H9 (cell line): ENCODE data around the gene FBXO30. TPM values are rescaled to one million over a fixed set of nuclear protein-coding genes. Genes with fewer than 3 reads are reported as not detected.

Source experiments
- DNase-seq: peaks from one replicate; pipeline ENCODE4 v3.0.0-alpha.2; 2017
- H2AFZ ChIP-seq: one replicate; pipeline ENCODE4 v1.6.1; 2013; ENCODE audit warnings: mild to moderate bottlenecking, low read length, control low read depth, moderate library complexity
- H2AK5ac ChIP-seq: 2 replicates; pipeline ENCODE4 v1.6.1; 2013; ENCODE audit warnings: low read length, control low read depth, mixed read lengths; ENCODE audit not compliant: insufficient read length
- H2BK120ac ChIP-seq: one replicate; pipeline ENCODE4 v1.6.1; 2013; ENCODE audit warnings: low read depth, mild to moderate bottlenecking, low read length, control low read depth, inconsistent platforms; ENCODE audit not compliant: poor library complexity, severe bottlenecking
- H2BK12ac ChIP-seq: 2 replicates; pipeline ENCODE4 v1.6.1; 2013; ENCODE audit warnings: low read length, control low read depth, mixed read lengths, low read depth; ENCODE audit not compliant: insufficient read length
- H2BK15ac ChIP-seq: 2 replicates; pipeline ENCODE4 v1.6.1; 2013; ENCODE audit warnings: low read depth, low read length, control low read depth
- H2BK20ac ChIP-seq: one replicate; pipeline ENCODE4 v1.6.1; 2013; ENCODE audit warnings: low read depth, mild to moderate bottlenecking, low read length, control low read depth, inconsistent platforms; ENCODE audit not compliant: poor library complexity, severe bottlenecking
- H2BK5ac ChIP-seq: 2 replicates; pipeline ENCODE4 v1.6.1; 2013; ENCODE audit warnings: low read length, control low read depth, mixed read lengths; ENCODE audit not compliant: insufficient read length
- H3K14ac ChIP-seq: 2 replicates; pipeline ENCODE4 v1.6.1; 2013; ENCODE audit warnings: low read length, control low read depth; ENCODE audit not compliant: insufficient read depth
- H3K18ac ChIP-seq: 2 replicates; pipeline ENCODE4 v1.6.1; 2013; ENCODE audit warnings: low read depth, mild to moderate bottlenecking, mixed read lengths, low read length, control low read depth; ENCODE audit not compliant: insufficient read length
- H3K23ac ChIP-seq: 2 replicates; pipeline ENCODE4 v1.6.1; 2013; ENCODE audit warnings: low read length, control low read depth, mixed read lengths, low read depth; ENCODE audit not compliant: insufficient read length
- H3K23me2 ChIP-seq: 2 replicates; pipeline ENCODE4 v1.6.1; 2013; ENCODE audit warnings: low read depth, mild to moderate bottlenecking, mixed read lengths, low read length, control low read depth; ENCODE audit not compliant: insufficient read length, poor library complexity, severe bottlenecking
- H3K27ac ChIP-seq: 2 replicates; pipeline ENCODE4 v1.5.1; 2013; ENCODE audit warnings: low read length, control low read depth, mixed read lengths, low read depth; ENCODE audit not compliant: insufficient read length
- H3K27me3 ChIP-seq: 2 replicates; pipeline ENCODE4 v1.6.1; 2013; ENCODE audit warnings: low read length, control low read depth, inconsistent platforms; ENCODE audit not compliant: insufficient read depth
- H3K4ac ChIP-seq: 2 replicates; pipeline ENCODE4 v1.6.1; 2013; ENCODE audit warnings: low read depth, mild to moderate bottlenecking, control low read depth, inconsistent platforms, low read length, moderate library complexity
- H3K4me1 ChIP-seq: 2 replicates; pipeline ENCODE4 v1.6.1; 2013; ENCODE audit warnings: low read length, control low read depth, inconsistent platforms; ENCODE audit not compliant: insufficient read depth
- H3K4me2 ChIP-seq: 2 replicates; pipeline ENCODE4 v1.6.1; 2013; ENCODE audit warnings: low read length, control low read depth, mixed read lengths; ENCODE audit not compliant: insufficient read length, insufficient read depth
- H3K56ac ChIP-seq: 2 replicates; pipeline ENCODE4 v1.6.1; 2013; ENCODE audit warnings: low read depth, mild to moderate bottlenecking, mixed read lengths, low read length, control low read depth; ENCODE audit not compliant: insufficient read length
- H3K79me1 ChIP-seq: 2 replicates; pipeline ENCODE4 v1.6.1; 2013; ENCODE audit warnings: low read depth, mild to moderate bottlenecking, moderate library complexity, low read length, control low read depth, inconsistent platforms; ENCODE audit not compliant: insufficient read depth, poor library complexity, severe bottlenecking
- H3K79me2 ChIP-seq: 2 replicates; pipeline ENCODE4 v1.6.1; 2013; ENCODE audit warnings: low read length, control low read depth, inconsistent platforms; ENCODE audit not compliant: insufficient read depth
- H3K9ac ChIP-seq: 2 replicates; pipeline ENCODE4 v1.6.1; 2013; ENCODE audit warnings: low read length, control low read depth, mixed read lengths; ENCODE audit not compliant: insufficient read length; ENCODE audit errors: extremely low read depth
- H3K9me3 ChIP-seq: one replicate; pipeline ENCODE4 v1.6.1; 2013; ENCODE audit warnings: low read depth, low read length, inconsistent platforms; ENCODE audit not compliant: control insufficient read depth
- H3T11ph ChIP-seq: one replicate; pipeline ENCODE4 v1.6.1; 2013; ENCODE audit warnings: mild to moderate bottlenecking, low read length, control low read depth, inconsistent platforms
- H4K20me1 ChIP-seq: one replicate; pipeline ENCODE4 v1.6.1; 2013; ENCODE audit not compliant: control insufficient read depth, insufficient read length, insufficient read depth
- H4K5ac ChIP-seq: 2 replicates; pipeline ENCODE4 v1.6.1; 2013; ENCODE audit warnings: low read depth, mild to moderate bottlenecking, mixed read lengths, low read length, control low read depth; ENCODE audit not compliant: insufficient read length
- H4K8ac ChIP-seq: replicated peaks from 2 replicates; pipeline ENCODE4 v1.6.1; 2013; ENCODE audit warnings: low read length, control low read depth, mixed read lengths, low read depth; ENCODE audit not compliant: insufficient read length
- H4K91ac ChIP-seq: 2 replicates; pipeline ENCODE4 v1.6.1; 2013; ENCODE audit warnings: low read depth, mild to moderate bottlenecking, moderate library complexity, mixed read lengths, low read length, control low read depth; ENCODE audit not compliant: insufficient read length
- H3K27ac Mint-ChIP-seq, 3 experiments: 2 replicates in 2 of 3; 3 replicates in 1 of 3; pipeline ENCODE4 v1.8.0; 2020 to 2021; ENCODE audit warnings: mixed read lengths in 3 of 3, mild to moderate bottlenecking in 1 of 3, moderate library complexity in 1 of 3
- H3K27me3 Mint-ChIP-seq: 2 replicates; pipeline ENCODE4 v1.8.0; 2021; ENCODE audit warnings: low read depth, mild to moderate bottlenecking, moderate library complexity, mixed read lengths
- H3K36me3 Mint-ChIP-seq, 3 experiments: 2 replicates in 2 of 3; 3 replicates in 1 of 3; pipeline ENCODE4 v1.8.0; 2020 to 2021; ENCODE audit warnings: low read depth in 3 of 3, mixed read lengths in 3 of 3; ENCODE audit not compliant: insufficient read depth in 1 of 3
- H3K4me1 Mint-ChIP-seq, 2 experiments: 2 replicates each; pipeline ENCODE4 v1.8.0; 2020; ENCODE audit warnings: mixed read lengths in 2 of 2
- H3K4me3 Mint-ChIP-seq, 2 experiments: 2 replicates in 1 of 2; 3 replicates in 1 of 2; pipeline ENCODE4 v1.8.0; 2020 to 2021; ENCODE audit warnings: mild to moderate bottlenecking in 2 of 2, mixed read lengths in 2 of 2, moderate library complexity in 1 of 2
- H3K9me3 Mint-ChIP-seq, 2 experiments: 2 replicates in 1 of 2; 3 replicates in 1 of 2; pipeline ENCODE4 v1.8.0; 2020; ENCODE audit warnings: mild to moderate bottlenecking in 2 of 2, mixed read lengths in 2 of 2, moderate library complexity in 1 of 2
- WGBS: extraction: QIAGEN DNeasy Blood & Tissue Kit; methylation state at CpG from one replicate; pipeline ENCODE4 v1.1.7; 2013; ENCODE audit warnings: missing lambda C conversion rate, low lambda C conversion rate, mixed read lengths; ENCODE audit not compliant: insufficient read length; ENCODE audit errors: extremely low coverage; 5-methylcytosine and 5-hydroxymethylcytosine counted together
- total RNA-seq: library from RNA; stranded (reverse); gene quantifications from 2 replicates; pipeline ENCODE4 v1.2.1, GENCODE V29; 2021
- TF ChIP-seq, protein P1 (sequence below): fragments of 200-600 bp; sonication (generic); conservative IDR thresholded peaks from 3 replicates; pipeline ENCODE4 v1.8.0; 2021; ENCODE audit warnings: antibody characterized with exemption, mild to moderate bottlenecking

The FBXO30 gene
- total RNA-seq, 1 experiment from 2014 or later: 16.9 TPM

GRCh38 chr6:145824344-145824743 lies 9.7 kb upstream of the FBXO30 start:
- H4K8ac ChIP-seq: no peak overlapping the region
- no peak overlapping the region for H2BK12ac ChIP-seq
- H3K4me2 ChIP-seq: no peak overlapping the region
- no peak overlapping the region for H3K23ac ChIP-seq
- H3K79me1 ChIP-seq: no peaks in the 10 kb centered on the region
- H2BK15ac ChIP-seq: no peak overlapping the region
- H3K4me1 ChIP-seq: no peaks in the 10 kb centered on the region
- no peak overlapping the region for H3K14ac ChIP-seq
- no peak overlapping the region for H2BK120ac ChIP-seq
- no peaks in the 10 kb centered on the region for H3K79me2 ChIP-seq
- TF ChIP-seq, protein P1, sequence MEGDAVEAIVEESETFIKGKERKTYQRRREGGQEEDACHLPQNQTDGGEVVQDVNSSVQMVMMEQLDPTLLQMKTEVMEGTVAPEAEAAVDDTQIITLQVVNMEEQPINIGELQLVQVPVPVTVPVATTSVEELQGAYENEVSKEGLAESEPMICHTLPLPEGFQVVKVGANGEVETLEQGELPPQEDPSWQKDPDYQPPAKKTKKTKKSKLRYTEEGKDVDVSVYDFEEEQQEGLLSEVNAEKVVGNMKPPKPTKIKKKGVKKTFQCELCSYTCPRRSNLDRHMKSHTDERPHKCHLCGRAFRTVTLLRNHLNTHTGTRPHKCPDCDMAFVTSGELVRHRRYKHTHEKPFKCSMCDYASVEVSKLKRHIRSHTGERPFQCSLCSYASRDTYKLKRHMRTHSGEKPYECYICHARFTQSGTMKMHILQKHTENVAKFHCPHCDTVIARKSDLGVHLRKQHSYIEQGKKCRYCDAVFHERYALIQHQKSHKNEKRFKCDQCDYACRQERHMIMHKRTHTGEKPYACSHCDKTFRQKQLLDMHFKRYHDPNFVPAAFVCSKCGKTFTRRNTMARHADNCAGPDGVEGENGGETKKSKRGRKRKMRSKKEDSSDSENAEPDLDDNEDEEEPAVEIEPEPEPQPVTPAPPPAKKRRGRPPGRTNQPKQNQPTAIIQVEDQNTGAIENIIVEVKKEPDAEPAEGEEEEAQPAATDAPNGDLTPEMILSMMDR: no peak
- H2BK5ac ChIP-seq: no peak overlapping the region
- H3K4me3 Mint-ChIP-seq: no peak overlapping the region
- H3K36me3 Mint-ChIP-seq: no peaks in the 10 kb centered on the region
- H3K27me3 ChIP-seq: no peaks in the 10 kb centered on the region
- H3K27ac Mint-ChIP-seq: no peak overlapping the region
- H3K4me1 Mint-ChIP-seq: peaks cover 2 to 5% of the 10 kb centered on the region in 2 experiments; a peak in 3 of 4 replicates
- no peaks in the 10 kb centered on the region for H3K9me3 ChIP-seq
- no peaks in the 10 kb centered on the region for H4K20me1 ChIP-seq
- no peaks in the 10 kb centered on the region for H3K9me3 Mint-ChIP-seq
- no peak overlapping the region for H2AFZ ChIP-seq
- H3K4ac ChIP-seq: no peak overlapping the region
- no peak overlapping the region for H4K91ac ChIP-seq
- no peak for DNase-seq
- H4K5ac ChIP-seq: no peak overlapping the region
- H3K23me2 ChIP-seq: no peaks in the 10 kb centered on the region
- no peak overlapping the region for H2AK5ac ChIP-seq
- H2BK20ac ChIP-seq: no peak overlapping the region
- no peak overlapping the region for H3K18ac ChIP-seq
- H3K9ac ChIP-seq: no peak overlapping the region
- no peak overlapping the region for H3T11ph ChIP-seq
- no peak overlapping the region for H3K56ac ChIP-seq
- H3K27ac ChIP-seq: no peak overlapping the region
- WGBS: no CpG with 5 or more reads among the region's 3 CpGs
- H3K27me3 Mint-ChIP-seq: no peaks in the 10 kb centered on the region
